Measurements from ENCODE around the gene SURF6.

DNA sequence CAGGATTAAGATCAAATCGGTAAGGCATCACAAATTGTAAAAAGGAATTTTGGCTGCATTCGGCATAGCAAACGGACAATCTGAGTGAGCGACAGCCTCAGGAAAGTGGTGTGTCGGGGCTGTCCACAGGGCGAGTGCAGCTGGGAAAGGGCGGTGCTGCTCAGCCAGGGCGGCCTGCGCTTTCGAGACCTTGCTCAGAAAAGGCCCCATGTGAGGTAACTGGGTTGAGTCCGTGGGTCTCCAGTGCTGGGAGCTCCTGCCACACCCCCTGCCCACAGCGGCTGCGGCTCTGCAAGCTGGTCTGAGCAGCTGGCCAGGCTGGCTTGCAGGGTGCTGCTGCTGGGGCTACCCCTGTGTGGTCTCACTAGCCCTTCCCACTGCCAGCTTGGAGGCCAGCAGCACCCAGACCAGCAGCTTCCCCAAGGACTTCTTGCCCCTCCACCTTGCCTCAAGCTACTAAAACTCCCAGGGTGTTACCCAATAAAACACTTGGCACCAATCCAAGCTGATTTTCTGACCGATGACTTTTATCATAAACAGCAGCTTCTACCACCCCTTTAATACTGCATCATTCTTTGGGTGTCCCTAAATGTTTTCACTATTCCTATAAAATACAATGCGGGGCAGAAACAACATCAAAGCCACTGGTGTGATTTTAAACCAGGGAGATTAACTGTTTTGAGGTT, 26.5 kb upstream of the SURF6 start:
- TF ChIP-seq, protein P1, sequence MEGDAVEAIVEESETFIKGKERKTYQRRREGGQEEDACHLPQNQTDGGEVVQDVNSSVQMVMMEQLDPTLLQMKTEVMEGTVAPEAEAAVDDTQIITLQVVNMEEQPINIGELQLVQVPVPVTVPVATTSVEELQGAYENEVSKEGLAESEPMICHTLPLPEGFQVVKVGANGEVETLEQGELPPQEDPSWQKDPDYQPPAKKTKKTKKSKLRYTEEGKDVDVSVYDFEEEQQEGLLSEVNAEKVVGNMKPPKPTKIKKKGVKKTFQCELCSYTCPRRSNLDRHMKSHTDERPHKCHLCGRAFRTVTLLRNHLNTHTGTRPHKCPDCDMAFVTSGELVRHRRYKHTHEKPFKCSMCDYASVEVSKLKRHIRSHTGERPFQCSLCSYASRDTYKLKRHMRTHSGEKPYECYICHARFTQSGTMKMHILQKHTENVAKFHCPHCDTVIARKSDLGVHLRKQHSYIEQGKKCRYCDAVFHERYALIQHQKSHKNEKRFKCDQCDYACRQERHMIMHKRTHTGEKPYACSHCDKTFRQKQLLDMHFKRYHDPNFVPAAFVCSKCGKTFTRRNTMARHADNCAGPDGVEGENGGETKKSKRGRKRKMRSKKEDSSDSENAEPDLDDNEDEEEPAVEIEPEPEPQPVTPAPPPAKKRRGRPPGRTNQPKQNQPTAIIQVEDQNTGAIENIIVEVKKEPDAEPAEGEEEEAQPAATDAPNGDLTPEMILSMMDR (conservative IDR thresholded peaks at IDR 0.05; ENCODE audit: low read length) = no peak
- no peak for TF ChIP-seq EZH2phosphoT487 (IDR thresholded peaks at IDR 0.05; ENCODE audit: borderline replicate concordance, low read depth, low read length)

Data from OCI-LY7 (cell line).